Cardiac fibroblast (primary cell): Measurements from ENCODE around the gene KRT35.

Source experiments
- DNase-seq, 2 donors: peaks; one replicate each; pipeline versions ENCODE4 v3.0.0 to v3.0.0-alpha.2; 2010; ENCODE audit warnings: low read depth in 2 of 2
- H3K4me3 ChIP-seq, 2 donors: replicated peaks in 1 of 2; 1 replicate in 1 of 2; 2 replicates in 1 of 2; pipeline ENCODE4 v1.5.1; 2011; ENCODE audit warnings: low read depth in 2 of 2, low read length in 2 of 2, mild to moderate bottlenecking in 2 of 2, moderate library complexity in 1 of 2
- TF ChIP-seq, protein P1 (sequence below): IDR thresholded peaks from one replicate; pipeline ENCODE4 v1.5.1; 2011; ENCODE audit warnings: low read depth, mild to moderate bottlenecking, low read length, inconsistent platforms

Gene KRT35

DNA sequence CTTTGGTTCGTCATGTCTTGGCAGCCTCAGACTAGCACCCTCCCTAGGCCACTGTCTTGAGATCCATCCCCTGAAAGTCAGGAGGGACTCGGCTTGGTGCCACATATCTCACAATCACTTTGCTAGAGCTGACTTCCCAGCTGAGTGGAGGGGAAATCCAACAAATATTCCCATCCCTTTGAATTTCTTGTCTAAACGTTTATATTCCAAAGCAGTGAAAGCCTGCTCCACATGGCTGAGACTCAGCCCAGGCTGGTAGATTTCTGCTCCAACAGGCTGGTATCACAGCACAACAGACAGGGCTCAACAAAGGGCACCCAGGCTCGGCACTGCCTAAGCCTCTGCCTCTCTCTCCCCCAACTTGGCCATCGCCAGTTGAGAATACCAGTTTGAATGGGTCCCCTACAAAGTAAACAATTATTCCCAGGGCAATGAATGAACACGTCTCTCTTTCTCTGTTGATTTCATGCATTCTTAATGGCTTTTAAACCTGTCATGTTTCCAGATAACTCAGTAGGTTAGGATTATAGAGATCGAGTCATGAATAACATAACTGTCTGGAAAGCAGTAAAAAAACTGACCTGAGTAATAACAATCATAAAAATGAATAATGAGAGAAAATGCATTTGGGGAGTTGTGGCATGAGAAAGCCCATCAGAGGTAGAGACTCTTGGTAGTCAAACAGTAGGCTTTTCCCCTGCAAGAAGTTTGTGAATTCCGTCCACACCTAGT is 23.5 kb upstream of the KRT35 start:
- H3K4me3 ChIP-seq, result no peak overlapping the region
- DNase-seq, result no peak
- TF ChIP-seq, protein P1, sequence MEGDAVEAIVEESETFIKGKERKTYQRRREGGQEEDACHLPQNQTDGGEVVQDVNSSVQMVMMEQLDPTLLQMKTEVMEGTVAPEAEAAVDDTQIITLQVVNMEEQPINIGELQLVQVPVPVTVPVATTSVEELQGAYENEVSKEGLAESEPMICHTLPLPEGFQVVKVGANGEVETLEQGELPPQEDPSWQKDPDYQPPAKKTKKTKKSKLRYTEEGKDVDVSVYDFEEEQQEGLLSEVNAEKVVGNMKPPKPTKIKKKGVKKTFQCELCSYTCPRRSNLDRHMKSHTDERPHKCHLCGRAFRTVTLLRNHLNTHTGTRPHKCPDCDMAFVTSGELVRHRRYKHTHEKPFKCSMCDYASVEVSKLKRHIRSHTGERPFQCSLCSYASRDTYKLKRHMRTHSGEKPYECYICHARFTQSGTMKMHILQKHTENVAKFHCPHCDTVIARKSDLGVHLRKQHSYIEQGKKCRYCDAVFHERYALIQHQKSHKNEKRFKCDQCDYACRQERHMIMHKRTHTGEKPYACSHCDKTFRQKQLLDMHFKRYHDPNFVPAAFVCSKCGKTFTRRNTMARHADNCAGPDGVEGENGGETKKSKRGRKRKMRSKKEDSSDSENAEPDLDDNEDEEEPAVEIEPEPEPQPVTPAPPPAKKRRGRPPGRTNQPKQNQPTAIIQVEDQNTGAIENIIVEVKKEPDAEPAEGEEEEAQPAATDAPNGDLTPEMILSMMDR, result no peak

GRCh38 chr17:41503202-41503601 is 22.3 kb upstream of the KRT35 start:
- TF ChIP-seq, protein P1, result no peak
- no peak for DNase-seq
- no peak overlapping the region for H3K4me3 ChIP-seq

- H3K4me3 ChIP-seq, result no peak overlapping the region
- TF ChIP-seq, protein P1, result no peak
- peak; percentile 34 to 59 for DNase-seq
These were observed 19.4 kb upstream of the KRT35 start for GRCh38 chr17:41500131-41500911.

DNA sequence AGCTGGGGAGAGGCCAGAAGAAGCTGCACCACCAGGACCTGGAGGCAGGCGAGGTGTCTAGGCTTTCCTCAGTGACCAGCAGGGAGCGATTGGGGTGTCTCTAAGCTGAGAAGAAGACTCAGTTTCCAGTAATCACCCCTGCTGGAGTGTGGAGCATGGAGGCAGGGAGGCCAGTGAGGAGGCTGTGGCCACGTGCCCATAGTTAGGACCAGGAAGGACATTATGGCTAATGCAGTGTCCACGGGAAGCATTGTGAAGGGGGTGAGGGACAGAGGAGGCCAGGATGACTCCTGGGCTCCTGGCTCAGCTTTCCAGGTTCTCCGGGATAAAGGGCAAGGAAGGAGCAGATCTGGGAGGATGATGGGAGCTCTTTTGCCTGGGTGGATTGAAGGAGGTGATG is 18.8 kb upstream of the KRT35 start:
- TF ChIP-seq, protein P1, result no peak
- H3K4me3 ChIP-seq, result no peak overlapping the region
- no peak for DNase-seq

- TF ChIP-seq, protein P1, result no peak
- DNase-seq, result no peak
- no peak overlapping the region for H3K4me3 ChIP-seq
These were observed 17.3 kb upstream of the KRT35 start for GRCh38 chr17:41498276-41498675.

DNA sequence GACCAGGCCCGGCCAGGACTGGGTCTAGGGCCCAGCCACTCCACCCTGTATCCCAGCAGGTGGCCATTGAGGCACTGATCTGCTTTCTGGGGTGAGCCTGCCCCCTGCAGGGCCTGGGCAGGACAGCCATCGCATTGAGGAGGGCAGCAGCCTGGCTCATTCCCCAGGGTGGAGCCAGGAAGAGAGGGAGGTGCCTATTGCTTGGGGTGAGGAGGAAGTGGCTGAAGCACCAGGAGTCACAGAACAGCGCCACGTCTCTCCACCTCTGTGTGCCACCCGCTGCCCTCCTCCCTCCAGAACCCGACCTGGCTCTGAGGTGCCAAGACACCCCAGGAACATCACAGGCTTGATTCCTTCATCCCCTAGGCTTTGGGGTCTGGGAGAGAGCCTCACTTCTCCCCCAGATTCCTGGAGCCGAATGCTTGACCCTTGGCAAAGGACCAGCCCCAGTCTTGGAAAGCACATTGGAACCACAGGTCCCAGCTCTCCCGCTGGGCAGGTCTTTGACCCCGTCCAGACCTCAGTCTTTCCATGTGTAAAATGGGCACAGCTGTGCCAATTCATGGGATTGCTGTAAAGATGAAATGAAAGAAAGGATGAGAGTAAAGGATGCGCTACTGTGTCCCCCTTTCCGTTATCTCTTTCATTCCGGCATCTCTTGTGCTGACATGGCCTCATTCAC is 16.0 kb upstream of the KRT35 start:
- no peak overlapping the region for H3K4me3 ChIP-seq

More for the DNA sequence above, 16.0 kb upstream of the KRT35 start:
- TF ChIP-seq, protein P1, result peak; percentile 96
- peak; percentile 89 to 91 for DNase-seq
